GM18870 (cell line): ENCODE measurements around the gene KCNIP4.
"Not testable (repeated sequence)": the region's sequence is repeated elsewhere in the genome, so short reads cannot be mapped to it uniquely, and the experiment has no call there.

Source experiments
- ATAC-seq: cut with Tn5 transposase; IDR thresholded peaks from one replicate; pipeline ENCODE4 v1.9.1; 2021; ENCODE audit warnings: moderate library complexity; ENCODE audit not compliant: unreplicated experiment

KCNIP4 gene

GRCh38 chr4:21948347-21949072 is at the start of gene KCNIP4:
KCNIP4 (minus strand) TSS chr4:21948772.
- ATAC-seq, result no peak

DNA sequence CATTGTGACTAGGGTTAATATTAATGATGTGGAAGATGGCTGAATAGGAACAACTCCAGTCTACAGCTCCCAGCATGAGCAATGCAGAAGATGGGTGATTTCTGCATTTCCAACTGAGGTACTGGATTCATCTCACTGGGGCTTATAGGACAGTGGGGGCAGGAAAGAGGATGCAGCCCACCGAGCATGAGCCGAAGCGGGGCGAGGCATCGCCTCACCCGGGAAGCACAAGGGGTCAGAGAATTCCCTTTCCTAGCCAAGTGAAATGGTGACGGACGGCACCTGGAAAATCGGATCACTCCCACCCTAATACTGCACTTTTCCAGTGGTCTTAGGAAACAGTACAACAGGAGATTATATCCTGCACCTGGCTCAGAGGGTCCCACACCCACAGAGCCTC is 48.0 kb upstream of the KCNIP4 start:
- not testable (repeated sequence) for ATAC-seq

GRCh38 chr4:21992330-21992729 is 43.8 kb upstream of the KCNIP4 start:
- no peak for ATAC-seq

DNA sequence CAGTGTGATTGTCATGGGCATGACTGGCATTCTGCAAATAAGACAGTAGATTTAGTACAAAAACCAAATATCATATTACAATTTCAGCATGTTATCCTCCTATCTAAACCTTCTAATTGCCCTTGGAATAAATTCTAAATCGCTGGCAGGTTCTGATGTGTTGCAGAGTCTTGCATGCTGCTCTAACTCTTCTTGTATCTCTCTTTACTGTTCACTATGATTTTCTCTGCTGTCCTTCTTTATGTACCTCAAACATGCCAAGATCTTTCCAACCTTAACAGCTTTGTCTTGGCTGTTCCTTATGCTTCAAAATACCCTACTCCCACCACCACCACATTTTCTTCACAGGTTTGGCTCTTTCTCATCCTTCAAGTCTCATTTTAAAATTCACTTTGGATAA is 43.0 kb upstream of the KCNIP4 start:
- no peak for ATAC-seq

- no peak for ATAC-seq
Observed at GRCh38 chr4:21991050-21991449, 42.5 kb upstream of the KCNIP4 start.

- no peak for ATAC-seq
Observed at GRCh38 chr4:21989351-21989750, 40.8 kb upstream of the KCNIP4 start.

DNA sequence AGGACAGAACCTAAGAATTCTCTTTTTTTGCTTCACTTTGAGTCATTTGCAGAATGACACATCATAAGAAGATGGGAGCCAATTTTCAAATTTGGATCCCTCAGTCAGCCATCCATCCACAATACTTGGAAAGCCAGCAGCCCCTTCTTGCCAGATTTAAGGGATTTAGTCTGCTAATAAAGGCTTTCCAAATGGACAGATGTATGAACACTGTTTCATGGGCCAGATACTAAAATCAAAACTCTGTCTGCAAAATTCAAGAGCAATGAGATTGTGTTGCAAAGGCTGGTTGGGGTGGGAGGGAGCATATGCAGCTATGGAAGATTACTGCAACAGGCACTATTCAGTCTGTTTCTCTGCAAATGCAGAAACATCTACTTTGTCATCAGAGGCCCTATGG is 37.7 kb upstream of the KCNIP4 start:
- ATAC-seq, result no peak

GRCh38 chr4:21982087-21982486 is 33.5 kb upstream of the KCNIP4 start:
- ATAC-seq, result no peak

GRCh38 chr4:21979196-21979595 is 30.6 kb upstream of the KCNIP4 start:
- ATAC-seq, result no peak

GRCh38 chr4:21976166-21976565 is 27.6 kb upstream of the KCNIP4 start:
- no peak for ATAC-seq

- no peak for ATAC-seq
Observed at GRCh38 chr4:21973850-21974249, 25.3 kb upstream of the KCNIP4 start.

- ATAC-seq, result no peak
Observed at GRCh38 chr4:21964762-21965319, 16.3 kb upstream of the KCNIP4 start.

DNA sequence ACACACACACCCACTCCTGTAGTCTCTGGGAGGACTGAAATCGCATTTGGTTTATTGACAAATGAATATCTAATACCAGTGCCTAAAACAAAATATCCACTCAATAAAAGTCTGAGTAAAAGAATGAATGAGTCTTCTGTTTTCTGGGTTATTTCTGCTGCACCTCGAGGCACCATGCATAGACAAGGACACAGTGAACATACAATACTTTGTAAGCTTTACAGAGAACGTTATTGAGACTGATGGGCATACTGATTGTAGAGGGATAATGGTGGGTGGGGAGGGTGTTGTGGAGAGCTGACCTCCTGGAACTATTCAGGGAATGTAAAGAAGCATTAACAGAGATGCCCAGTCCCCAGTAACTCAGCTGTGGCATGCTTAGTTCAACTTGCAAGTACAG is 14.1 kb upstream of the KCNIP4 start:
- no peak for ATAC-seq

DNA sequence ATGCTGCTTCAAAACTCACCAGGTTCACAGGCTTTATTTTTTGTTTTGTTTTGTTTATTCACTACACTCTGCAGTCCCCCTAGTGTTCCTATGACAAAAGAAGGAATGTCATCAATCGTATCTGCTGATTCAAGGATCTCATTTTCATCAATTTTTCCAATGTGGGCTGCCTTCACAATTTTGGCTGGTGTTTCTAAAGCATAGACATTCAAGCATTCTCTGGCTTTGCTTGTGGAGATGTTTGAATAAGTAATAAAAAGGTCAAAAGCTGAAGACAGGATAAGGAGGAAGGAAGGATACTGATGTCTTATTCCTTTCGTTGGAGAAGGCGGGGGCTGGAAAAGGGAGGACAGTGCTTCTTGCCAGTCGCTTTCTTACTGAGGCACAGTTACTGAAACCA is 12.2 kb upstream of the KCNIP4 start:
- no peak for ATAC-seq

GRCh38 chr4:21954916-21955315 is 6.3 kb upstream of the KCNIP4 start:
- no peak for ATAC-seq

GRCh38 chr4:21953653-21954052 is 5.1 kb upstream of the KCNIP4 start:
- ATAC-seq, result no peak

GRCh38 chr4:21952549-21952948 is 4.0 kb upstream of the KCNIP4 start:
- peak; percentile 85 for ATAC-seq

GRCh38 chr4:21949073-21949457 is 493 bp upstream of the KCNIP4 start:
- ATAC-seq, result no peak

- ATAC-seq, result no peak
Observed at GRCh38 chr4:21947791-21948346, 703 bp downstream of the KCNIP4 start.

- ATAC-seq, result no peak
Observed at GRCh38 chr4:21946858-21947257, 1.7 kb downstream of the KCNIP4 start.

DNA sequence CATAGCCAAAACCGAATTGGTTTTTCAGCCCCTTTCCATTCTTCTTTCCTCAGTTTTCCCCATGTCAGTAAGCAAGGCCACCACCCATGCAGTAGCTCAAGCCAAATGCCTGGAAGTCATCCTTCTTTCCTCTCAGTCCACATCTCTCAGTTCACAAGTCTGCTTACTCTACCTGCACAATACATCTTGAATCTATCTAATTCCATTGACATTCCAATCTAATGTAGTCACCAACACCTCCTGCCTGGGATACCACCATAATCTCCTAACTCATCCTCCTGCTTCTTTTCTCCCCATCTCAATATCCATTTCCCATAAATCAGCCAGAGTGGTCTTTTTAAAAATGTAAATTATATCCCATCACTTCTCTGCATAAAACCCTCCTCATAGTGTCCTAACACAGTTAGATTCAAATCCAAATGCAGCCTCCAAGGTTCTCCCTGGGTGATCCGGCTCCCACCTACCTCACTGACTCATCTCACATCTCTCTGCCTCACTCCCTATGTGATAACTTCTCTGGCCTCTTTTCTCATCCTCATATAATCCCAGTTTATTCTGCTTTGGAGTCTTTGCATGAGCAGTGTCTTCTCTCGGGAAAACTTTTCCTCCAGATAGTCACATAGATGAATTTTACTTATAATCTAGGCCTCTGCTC is 26.9 kb downstream of the KCNIP4 start:
- ATAC-seq, result no peak

- no peak for ATAC-seq
Observed at GRCh38 chr4:21915761-21916160, 32.8 kb downstream of the KCNIP4 start.
